Measurements from ENCODE around the gene LRRC25.

- TF ChIP-seq CTCF (optimal IDR thresholded peaks at IDR 0.05 in 1 of 3, IDR thresholded peaks at IDR 0.05 in 1 of 3, conservative IDR thresholded peaks at IDR 0.05 in 1 of 3; ENCODE audit: extremely low read depth in 1 of 3, insufficient read depth in 2 of 3, low read length in 3 of 3) (no peak), EZH2 (IDR thresholded peaks at IDR 0.05; ENCODE audit: low read length) (no peak)
Observed at GRCh38 chr19:18396471-18397241, 766 bp downstream of the LRRC25 start.

Measured in keratinocyte (primary cell).